ENCODE measurements around the gene CWC25. TPM values are rescaled to one million over a fixed set of nuclear protein-coding genes. Genes with fewer than 3 reads are reported as not detected.

The CWC25 gene
- total and polyA plus RNA-seq, 2 of the 13 experiments (the other 11 are each of a cell fraction or from before 2014, with no cell fraction given) = 15.6 to 22.7 TPM

DNA sequence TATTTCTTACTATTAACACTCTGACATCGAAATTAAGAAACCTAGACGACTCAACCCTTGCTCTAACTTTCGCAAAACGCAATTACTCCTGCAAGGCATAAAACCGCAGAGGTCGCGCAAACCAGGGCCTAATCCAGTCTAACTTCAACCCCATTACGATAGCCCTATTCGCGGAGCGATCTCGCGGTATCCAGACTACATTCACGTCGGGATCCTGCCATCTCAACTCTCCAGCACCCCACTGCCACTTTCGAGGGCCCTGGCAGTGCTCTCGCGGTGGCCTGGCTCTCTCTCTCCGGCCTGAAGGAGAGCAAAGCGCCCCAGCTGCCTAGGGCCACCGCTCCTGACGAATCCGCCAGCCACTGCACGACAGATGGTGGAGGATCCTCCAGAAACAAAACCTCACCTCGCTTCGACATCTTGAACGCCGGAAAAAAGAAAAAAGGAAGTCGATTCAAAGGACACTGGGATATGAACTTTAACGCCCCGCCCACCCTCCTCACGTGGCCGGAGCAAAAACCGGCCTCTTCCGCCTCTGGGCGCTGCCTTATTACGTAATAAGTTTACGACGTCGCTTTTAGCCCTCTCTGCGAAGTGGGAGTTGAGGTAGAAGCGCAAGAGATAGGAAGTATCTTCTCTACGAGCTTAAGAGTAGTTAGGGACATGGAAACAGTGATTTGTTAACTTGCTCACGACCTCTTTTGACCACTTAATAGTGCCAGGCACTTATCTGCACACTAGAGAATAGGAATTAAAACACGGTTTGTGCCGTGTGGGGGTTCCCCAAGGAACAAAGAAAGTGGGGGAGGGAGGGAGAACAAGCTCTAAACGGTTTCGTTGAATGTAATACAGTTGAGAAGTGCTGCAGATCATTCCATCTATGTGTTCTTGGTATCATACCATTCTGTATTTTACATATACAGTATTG is 28.4 kb upstream of the CWC25 start, which contains the start of gene RPL23 (continued):
- TF ChIP-seq ZNF232 (CRISPR knock-in tag; IDR thresholded peaks at IDR 0.05; ENCODE audit: borderline replicate concordance) (peak; percentile 95), POLR2A (IDR thresholded peaks at IDR 0.05; ENCODE audit: insufficient read depth in 1 of 2, low read depth in 2 of 2, low read length in 2 of 2) (peak; percentile 99), SP140L (CRISPR knock-in tag; IDR thresholded peaks at IDR 0.05; ENCODE audit: borderline replicate concordance) (peak; percentile 95), ZNF451 (CRISPR knock-in tag; IDR thresholded peaks at IDR 0.05) (no peak), ZIK1 (CRISPR knock-in tag; IDR thresholded peaks at IDR 0.05; ENCODE audit: borderline replicate concordance, low read depth) (peak; percentile 71), YEATS4 (CRISPR knock-in tag; IDR thresholded peaks at IDR 0.05; ENCODE audit: borderline replicate concordance) (peak; percentile 100), ZNF709 (CRISPR knock-in tag; IDR thresholded peaks at IDR 0.05) (peak; percentile 50; the same call in 1 of the 2 replicates), ZFP1 (CRISPR knock-in tag; IDR thresholded peaks at IDR 0.05) (peak; percentile 87), ZFP41 (CRISPR knock-in tag; IDR thresholded peaks at IDR 0.05; ENCODE audit: borderline replicate concordance) (peak; percentile 91; the same call in 1 of the 2 replicates), SMAD1 (CRISPR knock-in tag; IDR thresholded peaks at IDR 0.05; ENCODE audit: borderline replicate concordance, low read depth) (peak; percentile 97; the same call in 1 of the 2 replicates), SRSF4 (IDR thresholded peaks at IDR 0.05; ENCODE audit: low read depth, low read length, poor library complexity, severe bottlenecking) (no peak), IRF2 (CRISPR knock-in tag; IDR thresholded peaks at IDR 0.05) (peak; percentile 96), ZNF333 (CRISPR knock-in tag; IDR thresholded peaks at IDR 0.05; ENCODE audit: borderline replicate concordance) (no peak; the same call in 1 of the 2 replicates), ZNF501 (CRISPR knock-in tag; IDR thresholded peaks at IDR 0.05) (peak; percentile 97), EZH2 (conservative IDR thresholded peaks at IDR 0.05; ENCODE audit: low read depth, low read length) (no peak), ZNF350 (CRISPR knock-in tag; IDR thresholded peaks at IDR 0.05; ENCODE audit: borderline replicate concordance, low read depth) (peak; percentile 99), ZFP90 (CRISPR knock-in tag; IDR thresholded peaks at IDR 0.05; ENCODE audit: borderline replicate concordance) (peak; percentile 95)
- TF ChIP-seq, protein P1, sequence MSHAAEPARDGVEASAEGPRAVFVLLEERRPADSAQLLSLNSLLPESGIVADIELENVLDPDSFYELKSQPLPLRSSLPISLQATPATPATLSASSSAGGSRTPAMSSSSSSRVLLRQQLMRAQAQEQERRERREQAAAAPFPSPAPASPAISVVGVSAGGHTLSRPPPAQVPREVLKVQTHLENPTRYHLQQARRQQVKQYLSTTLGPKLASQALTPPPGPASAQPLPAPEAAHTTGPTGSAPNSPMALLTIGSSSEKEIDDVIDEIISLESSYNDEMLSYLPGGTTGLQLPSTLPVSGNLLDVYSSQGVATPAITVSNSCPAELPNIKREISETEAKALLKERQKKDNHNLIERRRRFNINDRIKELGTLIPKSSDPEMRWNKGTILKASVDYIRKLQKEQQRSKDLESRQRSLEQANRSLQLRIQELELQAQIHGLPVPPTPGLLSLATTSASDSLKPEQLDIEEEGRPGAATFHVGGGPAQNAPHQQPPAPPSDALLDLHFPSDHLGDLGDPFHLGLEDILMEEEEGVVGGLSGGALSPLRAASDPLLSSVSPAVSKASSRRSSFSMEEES (CRISPR knock-in tag; IDR thresholded peaks at IDR 0.05) = peak; percentile 94
- TF ChIP-seq, protein P2, sequence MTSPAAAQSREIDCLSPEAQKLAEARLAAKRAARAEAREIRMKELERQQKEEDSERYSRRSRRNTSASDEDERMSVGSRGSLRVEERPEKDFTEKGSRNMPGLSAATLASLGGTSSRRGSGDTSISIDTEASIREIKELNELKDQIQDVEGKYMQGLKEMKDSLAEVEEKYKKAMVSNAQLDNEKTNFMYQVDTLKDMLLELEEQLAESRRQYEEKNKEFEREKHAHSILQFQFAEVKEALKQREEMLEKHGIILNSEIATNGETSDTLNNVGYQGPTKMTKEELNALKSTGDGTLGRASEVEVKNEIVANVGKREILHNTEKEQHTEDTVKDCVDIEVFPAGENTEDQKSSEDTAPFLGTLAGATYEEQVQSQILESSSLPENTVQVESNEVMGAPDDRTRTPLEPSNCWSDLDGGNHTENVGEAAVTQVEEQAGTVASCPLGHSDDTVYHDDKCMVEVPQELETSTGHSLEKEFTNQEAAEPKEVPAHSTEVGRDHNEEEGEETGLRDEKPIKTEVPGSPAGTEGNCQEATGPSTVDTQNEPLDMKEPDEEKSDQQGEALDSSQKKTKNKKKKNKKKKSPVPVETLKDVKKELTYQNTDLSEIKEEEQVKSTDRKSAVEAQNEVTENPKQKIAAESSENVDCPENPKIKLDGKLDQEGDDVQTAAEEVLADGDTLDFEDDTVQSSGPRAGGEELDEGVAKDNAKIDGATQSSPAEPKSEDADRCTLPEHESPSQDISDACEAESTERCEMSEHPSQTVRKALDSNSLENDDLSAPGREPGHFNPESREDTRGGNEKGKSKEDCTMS (CRISPR knock-in tag; conservative IDR thresholded peaks at IDR 0.05) = no peak; the same call in none of the 2 replicates
- TF ChIP-seq, protein P3, sequence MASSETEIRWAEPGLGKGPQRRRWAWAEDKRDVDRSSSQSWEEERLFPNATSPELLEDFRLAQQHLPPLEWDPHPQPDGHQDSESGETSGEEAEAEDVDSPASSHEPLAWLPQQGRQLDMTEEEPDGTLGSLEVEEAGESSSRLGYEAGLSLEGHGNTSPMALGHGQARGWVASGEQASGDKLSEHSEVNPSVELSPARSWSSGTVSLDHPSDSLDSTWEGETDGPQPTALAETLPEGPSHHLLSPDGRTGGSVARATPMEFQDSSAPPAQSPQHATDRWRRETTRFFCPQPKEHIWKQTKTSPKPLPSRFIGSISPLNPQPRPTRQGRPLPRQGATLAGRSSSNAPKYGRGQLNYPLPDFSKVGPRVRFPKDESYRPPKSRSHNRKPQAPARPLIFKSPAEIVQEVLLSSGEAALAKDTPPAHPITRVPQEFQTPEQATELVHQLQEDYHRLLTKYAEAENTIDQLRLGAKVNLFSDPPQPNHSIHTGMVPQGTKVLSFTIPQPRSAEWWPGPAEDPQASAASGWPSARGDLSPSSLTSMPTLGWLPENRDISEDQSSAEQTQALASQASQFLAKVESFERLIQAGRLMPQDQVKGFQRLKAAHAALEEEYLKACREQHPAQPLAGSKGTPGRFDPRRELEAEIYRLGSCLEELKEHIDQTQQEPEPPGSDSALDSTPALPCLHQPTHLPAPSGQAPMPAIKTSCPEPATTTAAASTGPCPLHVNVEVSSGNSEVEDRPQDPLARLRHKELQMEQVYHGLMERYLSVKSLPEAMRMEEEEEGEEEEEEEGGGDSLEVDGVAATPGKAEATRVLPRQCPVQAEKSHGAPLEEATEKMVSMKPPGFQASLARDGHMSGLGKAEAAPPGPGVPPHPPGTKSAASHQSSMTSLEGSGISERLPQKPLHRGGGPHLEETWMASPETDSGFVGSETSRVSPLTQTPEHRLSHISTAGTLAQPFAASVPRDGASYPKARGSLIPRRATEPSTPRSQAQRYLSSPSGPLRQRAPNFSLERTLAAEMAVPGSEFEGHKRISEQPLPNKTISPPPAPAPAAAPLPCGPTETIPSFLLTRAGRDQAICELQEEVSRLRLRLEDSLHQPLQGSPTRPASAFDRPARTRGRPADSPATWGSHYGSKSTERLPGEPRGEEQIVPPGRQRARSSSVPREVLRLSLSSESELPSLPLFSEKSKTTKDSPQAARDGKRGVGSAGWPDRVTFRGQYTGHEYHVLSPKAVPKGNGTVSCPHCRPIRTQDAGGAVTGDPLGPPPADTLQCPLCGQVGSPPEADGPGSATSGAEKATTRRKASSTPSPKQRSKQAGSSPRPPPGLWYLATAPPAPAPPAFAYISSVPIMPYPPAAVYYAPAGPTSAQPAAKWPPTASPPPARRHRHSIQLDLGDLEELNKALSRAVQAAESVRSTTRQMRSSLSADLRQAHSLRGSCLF (CRISPR knock-in tag; IDR thresholded peaks at IDR 0.05; ENCODE audit: borderline replicate concordance) = peak; percentile 83; the same call in 1 of the 2 replicates

Data from HepG2 (cell line).